ELF-1 (cell line): ENCODE results near the gene LRRC8A.
"Not testable (repeated sequence)": the region's sequence is repeated elsewhere in the genome, so short reads cannot be mapped to it uniquely, and the experiment has no call there.

Source experiments
- DNase-seq: peaks from one replicate; pipeline ENCODE4 v3.0.0-alpha.2; 2016; ENCODE audit warnings: low read depth, low spot score

The LRRC8A gene

GRCh38 chr9:128961403-128961802 lies 79.5 kb downstream of the LRRC8A start:
- DNase-seq = not testable (repeated sequence)
